ENCODE results near the gene RPUSD1.

GRCh38 chr16:832652-833336, 44.6 kb upstream of the RPUSD1 start:
- TF ChIP-seq, protein P1, sequence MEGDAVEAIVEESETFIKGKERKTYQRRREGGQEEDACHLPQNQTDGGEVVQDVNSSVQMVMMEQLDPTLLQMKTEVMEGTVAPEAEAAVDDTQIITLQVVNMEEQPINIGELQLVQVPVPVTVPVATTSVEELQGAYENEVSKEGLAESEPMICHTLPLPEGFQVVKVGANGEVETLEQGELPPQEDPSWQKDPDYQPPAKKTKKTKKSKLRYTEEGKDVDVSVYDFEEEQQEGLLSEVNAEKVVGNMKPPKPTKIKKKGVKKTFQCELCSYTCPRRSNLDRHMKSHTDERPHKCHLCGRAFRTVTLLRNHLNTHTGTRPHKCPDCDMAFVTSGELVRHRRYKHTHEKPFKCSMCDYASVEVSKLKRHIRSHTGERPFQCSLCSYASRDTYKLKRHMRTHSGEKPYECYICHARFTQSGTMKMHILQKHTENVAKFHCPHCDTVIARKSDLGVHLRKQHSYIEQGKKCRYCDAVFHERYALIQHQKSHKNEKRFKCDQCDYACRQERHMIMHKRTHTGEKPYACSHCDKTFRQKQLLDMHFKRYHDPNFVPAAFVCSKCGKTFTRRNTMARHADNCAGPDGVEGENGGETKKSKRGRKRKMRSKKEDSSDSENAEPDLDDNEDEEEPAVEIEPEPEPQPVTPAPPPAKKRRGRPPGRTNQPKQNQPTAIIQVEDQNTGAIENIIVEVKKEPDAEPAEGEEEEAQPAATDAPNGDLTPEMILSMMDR (IDR thresholded peaks at IDR 0.05), result no peak
- no peak for TF ChIP-seq POLR2A (IDR thresholded peaks at IDR 0.05)

All from esophagus squamous epithelium (tissue), 4 donors.